ENCODE results near the gene DAB2. TPM values are rescaled to one million over a fixed set of nuclear protein-coding genes. Genes with fewer than 3 reads are reported as not detected.
A peak's percentile ranks its signal among the peaks of the same experiment; 100 is the strongest.
"Not testable (repeated sequence)": the region's sequence is repeated elsewhere in the genome, so short reads cannot be mapped to it uniquely, and the experiment has no call there.

The DAB2 gene
- polyA plus RNA-seq, 1 donor from 2014 or later = 0.63 TPM

GRCh38 chr5:39405083-39405843, 19.5 kb downstream of the DAB2 start:
- Histone ChIP-seq H2AFZ (ENCODE audit: low read depth, low read length) (no peak overlapping the region), H3K9me2 (ENCODE audit: insufficient read depth, low read length) (no peaks in the 10 kb centered on the region), H3F3A (ENCODE audit: insufficient read depth, low read length, poor library complexity, severe bottlenecking) (no peaks in the 10 kb centered on the region), H3K9ac (ENCODE audit: low read length) (no peak overlapping the region), H3K27me3 (ENCODE audit: insufficient read depth, low read depth, low read length) (no peaks in the 10 kb centered on the region), H3K4me3 (ENCODE audit: low read length) (no peak overlapping the region), H3K79me2 (replicated peaks; ENCODE audit: insufficient read depth, low read length) (no peaks in the 10 kb centered on the region), H3K9me3 (ENCODE audit: low read length) (no peaks in the 10 kb centered on the region), H3K4me2 (ENCODE audit: low read length) (no peak overlapping the region), H3K36me3 (ENCODE audit: insufficient read depth, low read length) (no peaks in the 10 kb centered on the region), H4K20me1 (ENCODE audit: insufficient read depth) (no peaks in the 10 kb centered on the region), H3K27ac (ENCODE audit: low read length) (peak overlapping the region; percentile 41)
- TF ChIP-seq EP300 (conservative IDR thresholded peaks at IDR 0.05; ENCODE audit: poor library complexity, severe bottlenecking) (peak; percentile 17), REST (IDR thresholded peaks at IDR 0.05; ENCODE audit: borderline replicate concordance) (peak; percentile 44), EZH2 (IDR thresholded peaks at IDR 0.05; ENCODE audit: borderline replicate concordance, insufficient read depth, low read length, poor library complexity, severe bottlenecking) (no peak), POLR2AphosphoS5 (IDR thresholded peaks at IDR 0.05) (no peak), MXI1 (conservative IDR thresholded peaks at IDR 0.05; ENCODE audit: poor library complexity, severe bottlenecking) (no peak), TAF1 (IDR thresholded peaks at IDR 0.05; ENCODE audit: low read depth) (no peak), CTCF (IDR thresholded peaks at IDR 0.05; ENCODE audit: poor library complexity, severe bottlenecking) (no peak)

GRCh38 chr5:39403761-39404160, 21.0 kb downstream of the DAB2 start:
- H3K36me3 ChIP-seq (ENCODE audit: insufficient read depth, low read length); H3K9me2 ChIP-seq (ENCODE audit: insufficient read depth, low read length); H3K79me2 ChIP-seq (replicated peaks; ENCODE audit: insufficient read depth, low read length); H3K9ac ChIP-seq (ENCODE audit: low read length); H4K20me1 ChIP-seq (ENCODE audit: insufficient read depth); H3K9me3 ChIP-seq (ENCODE audit: low read length); H3K27ac ChIP-seq (ENCODE audit: low read length); H3K4me3 ChIP-seq (ENCODE audit: low read length); H3K27me3 ChIP-seq (ENCODE audit: insufficient read depth, low read depth, low read length); H3F3A ChIP-seq (ENCODE audit: insufficient read depth, low read length, poor library complexity, severe bottlenecking); H3K4me2 ChIP-seq (ENCODE audit: low read length); H2AFZ ChIP-seq (ENCODE audit: low read depth, low read length): not testable (repeated sequence)

DNA sequence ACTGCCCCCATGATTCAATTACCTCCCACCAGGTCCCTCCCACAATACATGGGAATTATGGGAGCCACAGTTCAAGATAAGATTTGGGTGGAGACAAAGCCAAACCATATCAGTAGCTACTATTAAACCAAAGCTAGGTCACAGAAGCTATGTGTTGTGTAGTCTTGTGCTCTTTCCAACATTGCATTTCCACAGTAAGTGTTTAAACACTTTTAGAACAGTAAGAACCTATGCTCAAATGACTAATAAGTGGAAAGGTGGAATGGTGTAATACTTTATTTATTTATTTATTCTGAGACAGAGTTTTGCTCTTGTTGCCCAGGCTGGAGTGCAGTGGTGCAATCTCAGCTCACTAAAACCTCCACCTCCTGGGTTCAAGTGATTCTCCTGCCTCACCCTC, 22.6 kb downstream of the DAB2 start:
- H3F3A ChIP-seq (ENCODE audit: insufficient read depth, low read length, poor library complexity, severe bottlenecking); H4K20me1 ChIP-seq (ENCODE audit: insufficient read depth); H3K4me2 ChIP-seq (ENCODE audit: low read length); H3K9me3 ChIP-seq (ENCODE audit: low read length); H3K9me2 ChIP-seq (ENCODE audit: insufficient read depth, low read length); H3K36me3 ChIP-seq (ENCODE audit: insufficient read depth, low read length); H3K27me3 ChIP-seq (ENCODE audit: insufficient read depth, low read depth, low read length); H3K27ac ChIP-seq (ENCODE audit: low read length); H3K4me3 ChIP-seq (ENCODE audit: low read length); H3K79me2 ChIP-seq (replicated peaks; ENCODE audit: insufficient read depth, low read length); H2AFZ ChIP-seq (ENCODE audit: low read depth, low read length); H3K9ac ChIP-seq (ENCODE audit: low read length): not testable (repeated sequence)
